Right ventricle myocardium inferior (tissue), 1 donor: ENCODE results near the gene DIS3L. TPM values are rescaled to one million over a fixed set of nuclear protein-coding genes. Genes with fewer than 3 reads are reported as not detected.
"Not testable (repeated sequence)": the region's sequence is repeated elsewhere in the genome, so short reads cannot be mapped to it uniquely, and the experiment has no call there.

ENCODE experiments used
- ATAC-seq: fragments of 200-7000 bp; cut with Tn5 transposase; one replicate; pipeline ENCODE4 v1.9.1; 2020; ENCODE audit warnings: mild to moderate bottlenecking, moderate library complexity
- DNase-seq: peaks from one replicate; pipeline ENCODE4 v3.0.0; 2021; ENCODE audit errors: missing footprints
- intact Hi-C: fragments of 100-400 bp; cut with DNase I; formaldehyde crosslinking; loops from one replicate; pipeline ENCODE4 v1.11.0; 2022
- long read RNA-seq: library from polyadenylated mRNA; unstranded; transcript quantifications from one replicate; pipeline ENCODE4 v2.0.0, GENCODE V29; 2021
- total RNA-seq: library from RNA; stranded (reverse); fragmentation: NEBNext Ultra II Directional; extraction: Animal tissue kit (Norgen Biotek cat#: 25700); gene quantifications from one replicate; pipeline ENCODE4 v1.2.1, GENCODE V29; 2021
- donor health status: DM: no; HTN: yes; CAD: no; lungs with severe emphysema.

The DIS3L gene
- total RNA-seq: 40.3 TPM
- long read RNA-seq, transcript DIS3L-202 (17 exons, 3,647 nt): major isoform, 28 of 52 reads
- long read RNA-seq, partial matches to known transcripts: 1 of 52 reads
- long read RNA-seq, other reads (novel, unspliced or antisense): 19 of 52 reads

GRCh38 chr15:66293419-66294156 is at the start of gene DIS3L:
TSS of gene DIS3L (plus strand) at chr15:66293568. CDS start at chr15:66293597, 29 bp downstream.
- DNase-seq (peak; percentile 88), ATAC-seq (peak; percentile 91)

GRCh38 chr15:66245832-66246231 is 47.5 kb upstream of the DIS3L start:
- DNase-seq, intact Hi-C loops, ATAC-seq: not testable (repeated sequence)

More at GRCh38 chr15:66293419-66294156, at the start of gene DIS3L:
- intact Hi-C loops: loop anchor here (5.0 kb wide), 1 partner anchor 204 kb away; the partner anchor contains the start of gene SNAPC5

DNA sequence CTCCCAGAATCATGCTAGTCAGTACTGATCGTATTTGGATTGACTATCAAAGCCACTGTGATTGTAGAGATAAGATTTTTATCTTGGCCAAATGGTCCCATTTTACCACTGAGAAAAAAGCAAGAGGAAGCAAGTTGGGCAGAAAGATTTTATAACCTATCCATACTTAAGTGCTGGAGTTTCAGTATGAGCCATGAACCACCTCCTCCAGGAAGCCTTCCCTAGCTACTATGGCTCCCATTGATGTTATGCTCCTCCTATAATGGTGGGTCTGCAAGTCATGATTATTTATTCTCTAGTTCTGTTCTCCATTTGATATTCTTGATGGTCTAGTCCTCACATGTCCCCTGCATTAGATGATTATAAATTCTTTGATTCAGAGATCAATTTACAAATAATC is 46.4 kb upstream of the DIS3L start:
- DNase-seq (no peak), ATAC-seq (no peak)
- intact Hi-C loops: no loop called here

GRCh38 chr15:66249605-66250174 is 43.7 kb upstream of the DIS3L start:
- ATAC-seq: no peak
- DNase-seq: no peak
- intact Hi-C loops: loop anchor here (5.0 kb wide), 1 partner anchor 248 kb away; the partner anchor contains the start of gene SNAPC5

- intact Hi-C loops: loop anchor here (5.0 kb wide), 1 partner anchor 246 kb away; the partner anchor contains the start of gene SNAPC5
- no peak for ATAC-seq
- no peak for DNase-seq
These were observed 42.1 kb upstream of the DIS3L start for GRCh38 chr15:66251065-66251789.

DNA sequence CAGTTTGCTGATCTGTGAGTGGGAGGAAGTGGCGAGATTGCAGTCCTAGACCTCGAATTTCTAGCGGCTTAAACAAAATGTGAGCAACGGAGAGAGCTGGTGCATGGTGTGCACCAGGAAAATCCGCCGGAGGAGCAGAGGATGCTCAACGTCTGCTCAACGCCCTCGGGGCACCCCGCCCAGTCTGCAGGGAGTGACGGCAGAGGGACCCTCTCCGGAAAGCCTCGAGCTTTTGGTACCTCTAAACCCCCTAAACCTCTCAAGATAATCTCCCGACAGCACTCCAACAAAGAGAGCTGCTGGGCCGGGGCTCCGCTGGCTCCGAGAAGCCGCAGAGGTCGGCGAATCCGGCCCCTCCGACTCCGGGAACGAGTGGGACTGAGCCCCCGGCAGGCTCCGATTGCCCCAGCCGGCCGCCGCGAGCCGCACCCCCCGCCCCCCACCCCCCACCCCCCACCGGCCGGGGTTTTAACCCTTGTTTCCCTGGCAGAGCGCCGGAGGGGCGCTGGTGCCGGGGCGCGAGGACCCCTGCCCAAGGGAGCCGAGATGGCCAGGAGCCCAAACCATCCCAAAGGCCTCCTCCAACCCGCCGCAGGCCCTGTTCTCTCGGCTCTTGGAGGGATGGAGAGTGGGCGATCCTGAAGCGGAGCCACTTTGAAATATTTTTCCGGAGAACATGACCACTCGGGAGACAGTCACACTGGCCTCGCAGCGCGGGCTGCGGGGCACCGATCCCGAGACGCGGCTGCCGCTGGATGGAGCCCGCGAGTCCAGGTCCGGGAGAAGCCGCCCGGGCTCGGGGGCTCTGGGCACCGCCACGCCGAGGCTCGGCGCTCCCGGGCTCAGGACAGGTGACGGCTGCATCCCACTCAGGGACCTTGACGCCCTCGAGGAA is 41.3 kb upstream of the DIS3L start:
- DNase-seq (peak; percentile 71), ATAC-seq (peak; percentile 82)
- intact Hi-C loops: loop anchor here (5.0 kb wide), 1 partner anchor 245 kb away; the partner anchor contains the start of gene SNAPC5

DNA sequence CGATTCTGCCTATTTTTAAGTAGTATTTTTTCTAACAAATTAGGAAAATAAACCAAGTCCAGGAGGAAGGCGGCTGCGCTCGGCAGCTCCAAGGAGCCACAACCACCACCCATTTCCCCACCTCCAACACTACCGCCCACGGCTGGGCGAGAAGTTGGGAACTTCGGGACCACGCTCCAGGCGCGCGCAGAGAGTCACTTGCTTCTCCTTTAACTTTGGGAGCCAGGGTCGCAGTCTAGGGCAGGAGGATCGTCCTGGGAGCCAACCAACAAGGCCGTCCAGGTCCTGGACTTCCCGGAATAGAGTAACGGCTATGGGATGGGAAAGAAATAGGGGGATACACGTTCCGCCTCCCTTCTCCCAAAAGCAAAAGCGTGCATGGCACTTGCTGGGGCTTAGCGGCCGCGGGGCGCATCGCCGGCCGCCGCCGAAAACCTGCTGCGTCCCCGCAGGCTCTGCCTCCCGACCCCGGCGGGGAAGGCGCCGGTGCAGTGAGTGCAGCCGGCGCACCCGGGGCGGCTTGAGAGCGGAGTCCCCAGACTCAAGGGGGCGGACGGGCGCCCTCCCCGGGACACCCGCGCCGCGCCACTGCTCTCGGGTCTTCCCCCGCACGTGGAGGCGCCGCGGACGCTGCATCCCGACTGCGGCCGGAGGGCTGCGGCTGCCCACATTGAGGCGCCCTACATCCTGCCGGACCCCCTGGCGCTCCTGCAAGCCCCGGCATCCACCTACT is 40.5 kb upstream of the DIS3L start:
- ATAC-seq: peak; percentile 26
- intact Hi-C loops: loop anchor here (5.0 kb wide), 1 partner anchor 244 kb away; the partner anchor contains the start of gene SNAPC5
- no peak for DNase-seq

- intact Hi-C loops: loop anchor here (5.0 kb wide), 1 partner anchor 244 kb away; the partner anchor contains the start of gene SNAPC5
- DNase-seq (no peak), ATAC-seq (peak; percentile 47)
These were observed 39.8 kb upstream of the DIS3L start, which contains the start of gene MEGF11 for GRCh38 chr15:66253418-66254088. TSS of gene MEGF11 (minus strand) at chr15:66253750. CDS start at chr15:66128403, 125,347 bp downstream.

DNA sequence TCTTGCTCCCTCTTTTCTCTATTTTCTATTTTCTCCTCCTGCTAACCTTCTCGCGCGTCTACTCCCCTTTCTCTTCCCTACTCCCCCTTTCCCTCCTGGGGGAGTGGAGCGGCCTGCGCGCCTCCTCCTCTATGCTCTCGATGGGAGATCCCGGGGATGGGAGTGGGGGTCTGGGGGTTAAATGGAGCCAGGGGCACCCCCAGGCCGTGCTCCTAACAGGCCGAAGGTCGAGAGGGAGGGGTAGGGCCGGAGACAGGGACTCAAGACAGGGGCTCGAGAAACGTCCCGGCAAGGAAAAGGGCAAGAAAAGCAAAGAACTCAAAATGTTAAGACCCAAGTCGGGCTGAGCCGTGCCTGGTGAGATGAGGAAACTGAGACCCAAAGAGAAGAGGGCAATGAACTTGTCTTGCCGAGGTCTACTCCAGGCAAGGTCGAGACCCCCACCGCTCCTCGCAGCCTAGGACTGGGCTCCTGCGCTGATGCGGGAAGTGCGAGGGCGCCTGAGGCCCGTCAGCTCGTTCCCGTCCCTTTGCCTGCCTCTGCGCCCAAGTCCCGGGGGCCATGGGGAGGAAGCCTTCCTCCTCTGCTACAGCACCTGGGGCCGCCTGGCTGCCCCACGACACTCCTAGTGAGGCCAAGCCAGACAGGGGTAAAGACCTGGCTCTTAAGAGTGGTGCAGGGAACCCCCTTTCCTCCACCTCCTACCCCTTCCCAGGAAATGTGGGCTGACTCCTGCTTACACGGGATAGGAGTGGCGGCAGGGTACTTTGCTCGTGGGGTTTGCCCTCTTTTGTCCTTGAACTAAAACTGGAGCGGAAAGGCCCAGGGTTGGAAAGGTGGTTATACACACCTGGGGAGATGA is 39.0 kb upstream of the DIS3L start:
- DNase-seq: no peak
- intact Hi-C loops: loop anchor here (5.0 kb wide), 1 partner anchor 243 kb away; the partner anchor contains the start of gene SNAPC5
- no peak for ATAC-seq

DNA sequence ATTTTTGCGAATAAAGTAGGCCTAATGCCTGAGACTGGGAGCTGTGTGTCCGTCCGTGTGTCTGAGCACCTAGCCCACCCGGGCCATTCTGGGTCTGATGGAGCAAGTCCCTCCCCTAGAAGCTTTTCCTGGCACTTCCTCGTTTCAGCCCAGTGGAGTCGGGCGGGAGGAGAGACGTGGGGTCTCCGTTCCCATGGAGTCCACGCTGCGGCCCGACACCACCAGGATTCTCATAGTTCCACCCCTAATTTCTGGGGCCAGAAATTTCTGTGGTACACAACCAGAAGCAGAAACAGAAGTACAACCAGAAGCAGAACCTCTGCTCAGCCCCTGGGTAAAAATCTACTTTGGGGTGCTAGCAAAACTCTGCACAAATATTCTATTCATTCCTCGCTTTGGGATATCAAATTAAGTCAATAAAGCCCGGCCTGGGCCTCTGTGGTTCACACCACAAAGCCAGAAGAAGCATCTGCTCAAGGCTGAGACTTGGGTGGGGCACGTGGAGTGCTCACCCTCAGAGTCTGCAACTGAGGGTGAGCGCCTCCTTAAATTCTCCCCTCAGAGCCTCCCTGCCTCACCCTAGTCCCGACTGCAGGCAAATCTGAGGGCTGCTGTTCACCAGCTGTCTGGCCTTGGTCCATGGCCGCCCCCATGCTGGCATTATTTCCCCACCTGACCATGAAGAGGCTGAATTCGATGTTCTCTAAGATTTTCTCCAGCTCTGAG is 38.3 kb upstream of the DIS3L start:
- DNase-seq (no peak), ATAC-seq (no peak)
- intact Hi-C loops: loop anchor here (5.0 kb wide), 1 partner anchor 242 kb away; the partner anchor contains the start of gene SNAPC5

- DNase-seq (no peak), ATAC-seq (no peak)
- intact Hi-C loops: no loop called here
These were observed 36.7 kb upstream of the DIS3L start for GRCh38 chr15:66256692-66257091.

DNA sequence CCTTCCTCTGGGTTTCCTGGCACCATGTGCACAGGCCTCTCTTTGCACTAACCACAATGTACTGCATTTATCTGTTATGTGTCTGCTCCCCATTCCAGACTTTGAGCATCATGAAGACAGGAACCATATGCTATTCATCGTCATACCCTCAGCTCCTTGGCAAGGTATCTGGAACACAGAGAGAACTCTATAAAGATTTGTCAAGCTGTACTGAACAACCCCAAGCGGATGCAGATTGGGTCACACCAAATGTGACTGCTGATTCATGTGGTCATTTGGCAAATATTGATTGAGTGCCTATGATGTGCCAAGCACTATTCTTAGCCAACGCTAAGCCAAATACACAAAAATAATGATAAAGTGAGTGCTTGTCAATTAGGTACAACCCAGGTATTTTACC is 32.3 kb upstream of the DIS3L start:
- no peak for ATAC-seq
- DNase-seq: no peak
- intact Hi-C loops: no loop called here

GRCh38 chr15:66262837-66263236 is 30.5 kb upstream of the DIS3L start:
- ATAC-seq, intact Hi-C loops, DNase-seq: not testable (repeated sequence)

GRCh38 chr15:66264859-66265513 is 28.4 kb upstream of the DIS3L start:
- ATAC-seq (no peak), DNase-seq (no peak)
- intact Hi-C loops: no loop called here
